ENCODE measurements around the gene CNPY1. TPM values are rescaled to one million over a fixed set of nuclear protein-coding genes. Genes with fewer than 3 reads are reported as not detected.

Gene CNPY1
- total RNA-seq, 1 experiment from 2014 or later = not detected

DNA sequence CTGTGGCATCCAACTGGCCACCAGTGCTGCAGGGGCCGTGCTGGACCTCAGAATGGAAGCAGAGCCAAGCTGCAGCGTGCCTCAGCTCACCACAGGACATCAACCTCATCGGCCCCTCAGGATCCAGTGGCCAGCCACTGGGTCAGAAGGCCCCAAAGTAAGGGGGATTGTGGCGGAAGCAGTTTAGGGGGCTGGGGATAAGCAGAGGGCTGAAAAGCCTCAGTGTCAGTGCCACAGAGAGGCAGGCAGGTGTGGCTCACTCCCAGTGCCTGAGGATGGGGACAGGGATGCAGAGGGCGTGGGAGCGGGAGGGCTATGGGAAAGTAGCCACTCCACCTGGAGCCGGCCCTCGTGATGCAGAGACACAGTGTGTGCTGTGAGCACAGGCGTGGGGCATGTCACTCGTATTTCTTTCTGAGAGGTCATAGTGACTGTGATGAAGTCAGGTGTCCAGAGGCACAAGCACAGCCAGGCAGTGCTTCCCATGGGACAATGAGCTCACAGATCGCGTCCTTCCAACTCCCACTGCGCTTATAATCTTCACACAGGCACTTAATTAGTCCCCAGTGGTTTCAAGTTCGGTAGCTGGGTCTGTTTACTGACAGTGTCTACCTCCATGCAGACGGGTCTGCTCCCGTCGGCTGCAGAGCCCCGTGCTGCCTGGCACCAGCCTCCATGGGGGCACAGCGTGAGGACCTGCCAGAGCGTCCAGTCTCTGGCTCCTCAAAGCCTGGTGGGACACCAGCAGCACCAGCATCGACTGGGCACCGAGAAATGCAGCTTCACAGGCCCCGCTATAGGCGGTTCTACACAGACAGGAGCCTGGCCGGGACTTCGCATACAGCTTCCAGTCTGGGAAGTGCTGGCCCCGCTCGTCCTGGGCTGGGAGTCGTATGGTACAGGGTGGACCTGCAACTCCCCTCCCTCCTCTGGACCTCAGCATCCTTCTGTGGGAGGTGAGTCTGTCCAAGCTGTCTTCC is 42.9 kb upstream of the CNPY1 start:
- no peaks in the 10 kb centered on the region for H3K9me3 ChIP-seq (ENCODE audit: insufficient read depth, low read depth)
- H3K79me2 ChIP-seq (ENCODE audit: low read depth) = no peaks in the 10 kb centered on the region
- H3F3A ChIP-seq (ENCODE audit: insufficient read depth, low read depth) = no peaks in the 10 kb centered on the region; the same call in 1 of the 2 replicates
- no peaks in the 10 kb centered on the region for H4K20me1 ChIP-seq (ENCODE audit: insufficient read depth)
- DNase-seq = no peak
- H3K4me2 ChIP-seq = no peak overlapping the region
- POLR2A ChIA-PET (ENCODE audit: unreplicated experiment) = no interaction called here
- no peaks in the 10 kb centered on the region for H3K36me3 ChIP-seq (ENCODE audit: low read depth)
- no peak overlapping the region for H3K4me3 ChIP-seq
- H2AFZ ChIP-seq = no peak overlapping the region
- TF ChIP-seq EZH2 (IDR thresholded peaks at IDR 0.05; ENCODE audit: low read depth) = no peak
- TF ChIP-seq, protein P1, sequence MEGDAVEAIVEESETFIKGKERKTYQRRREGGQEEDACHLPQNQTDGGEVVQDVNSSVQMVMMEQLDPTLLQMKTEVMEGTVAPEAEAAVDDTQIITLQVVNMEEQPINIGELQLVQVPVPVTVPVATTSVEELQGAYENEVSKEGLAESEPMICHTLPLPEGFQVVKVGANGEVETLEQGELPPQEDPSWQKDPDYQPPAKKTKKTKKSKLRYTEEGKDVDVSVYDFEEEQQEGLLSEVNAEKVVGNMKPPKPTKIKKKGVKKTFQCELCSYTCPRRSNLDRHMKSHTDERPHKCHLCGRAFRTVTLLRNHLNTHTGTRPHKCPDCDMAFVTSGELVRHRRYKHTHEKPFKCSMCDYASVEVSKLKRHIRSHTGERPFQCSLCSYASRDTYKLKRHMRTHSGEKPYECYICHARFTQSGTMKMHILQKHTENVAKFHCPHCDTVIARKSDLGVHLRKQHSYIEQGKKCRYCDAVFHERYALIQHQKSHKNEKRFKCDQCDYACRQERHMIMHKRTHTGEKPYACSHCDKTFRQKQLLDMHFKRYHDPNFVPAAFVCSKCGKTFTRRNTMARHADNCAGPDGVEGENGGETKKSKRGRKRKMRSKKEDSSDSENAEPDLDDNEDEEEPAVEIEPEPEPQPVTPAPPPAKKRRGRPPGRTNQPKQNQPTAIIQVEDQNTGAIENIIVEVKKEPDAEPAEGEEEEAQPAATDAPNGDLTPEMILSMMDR (conservative IDR thresholded peaks at IDR 0.05) = no peak
- H3K27ac ChIP-seq = no peak overlapping the region
- peaks cover 93% of the 10 kb centered on the region for H3K27me3 ChIP-seq (ENCODE audit: insufficient read depth, low read depth)
- intact Hi-C loops (cut with micrococcal nuclease; ENCODE audit: unreplicated experiment) = no loop called here
- CTCF ChIA-PET = no interaction called here
- H3K9me2 ChIP-seq (ENCODE audit: insufficient read depth) = no peaks in the 10 kb centered on the region
- no peaks in the 10 kb centered on the region for H3K4me1 ChIP-seq (replicated peaks; ENCODE audit: insufficient read depth)
- no TSS peak for BruUV-seq (replicated peaks)

DNA sequence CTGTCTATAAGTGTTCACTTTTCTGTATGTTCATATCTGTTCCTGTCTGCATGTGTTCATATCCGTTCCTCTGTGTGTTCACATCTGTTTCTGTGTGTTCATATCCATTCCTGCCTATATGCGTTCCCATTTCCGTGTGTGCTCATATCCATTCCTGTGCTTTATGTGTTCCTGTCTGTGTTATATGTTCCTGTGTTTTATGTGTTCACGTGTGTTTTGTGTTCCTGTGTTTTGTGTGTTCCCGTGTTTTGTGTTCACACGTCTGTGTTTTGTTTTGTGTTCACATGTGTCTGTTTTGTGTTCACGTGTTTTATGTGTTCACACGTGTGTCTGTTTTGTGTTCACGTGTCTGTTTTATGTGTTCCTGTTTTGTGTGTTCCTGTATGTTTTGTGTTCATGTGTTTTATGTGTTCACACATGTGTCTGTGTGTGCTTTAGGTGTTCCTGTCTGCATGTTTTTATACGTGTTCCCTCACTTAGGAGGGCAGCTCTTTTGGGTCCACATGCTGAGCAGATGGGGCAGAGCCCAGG is 42.2 kb upstream of the CNPY1 start:
- DNase-seq = no peak
- no peaks in the 10 kb centered on the region for H3K79me2 ChIP-seq (ENCODE audit: low read depth)
- intact Hi-C loops (cut with micrococcal nuclease; ENCODE audit: unreplicated experiment) = no loop called here
- no peak overlapping the region for H3K27ac ChIP-seq
- no TSS peak for BruUV-seq (replicated peaks)
- H3K27me3 ChIP-seq (ENCODE audit: insufficient read depth, low read depth) = peaks cover 94% of the 10 kb centered on the region
- no peak overlapping the region for H2AFZ ChIP-seq
- no peaks in the 10 kb centered on the region for H3K9me3 ChIP-seq (ENCODE audit: insufficient read depth, low read depth)
- no peak overlapping the region for H3K4me2 ChIP-seq
- no peaks in the 10 kb centered on the region; the same call in 1 of the 2 replicates for H3F3A ChIP-seq (ENCODE audit: insufficient read depth, low read depth)
- CTCF ChIA-PET = no interaction called here
- H4K20me1 ChIP-seq (ENCODE audit: insufficient read depth) = no peaks in the 10 kb centered on the region
- H3K4me3 ChIP-seq = no peak overlapping the region
- TF ChIP-seq, protein P1 (conservative IDR thresholded peaks at IDR 0.05) = no peak
- TF ChIP-seq EZH2 (IDR thresholded peaks at IDR 0.05; ENCODE audit: low read depth) = no peak
- no peaks in the 10 kb centered on the region for H3K4me1 ChIP-seq (replicated peaks; ENCODE audit: insufficient read depth)
- POLR2A ChIA-PET (ENCODE audit: unreplicated experiment) = no interaction called here
- H3K9me2 ChIP-seq (ENCODE audit: insufficient read depth) = no peaks in the 10 kb centered on the region
- no peaks in the 10 kb centered on the region for H3K36me3 ChIP-seq (ENCODE audit: low read depth)

DNA sequence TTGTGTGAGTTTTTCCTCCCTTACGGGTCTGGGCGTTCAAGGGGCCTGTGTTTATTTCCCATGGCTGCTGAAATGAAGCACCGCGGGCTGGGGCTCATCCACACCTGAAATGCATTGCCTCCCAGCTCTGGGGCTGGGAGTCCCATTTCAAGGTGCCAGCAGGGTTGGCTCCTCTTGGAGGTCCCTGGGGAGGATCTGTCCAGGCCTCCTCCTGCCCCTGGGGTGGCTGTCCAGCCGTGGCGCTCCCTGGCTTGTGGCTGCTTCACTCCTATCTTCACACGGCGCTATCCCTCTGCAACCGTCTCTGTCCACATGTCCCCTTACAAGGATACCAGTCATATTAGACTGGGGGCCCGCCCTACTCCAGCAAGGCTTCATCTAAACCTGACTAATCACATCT is 41.1 kb upstream of the CNPY1 start:
- H3K36me3 ChIP-seq (ENCODE audit: low read depth) = no peaks in the 10 kb centered on the region
- H3K79me2 ChIP-seq (ENCODE audit: low read depth) = no peaks in the 10 kb centered on the region
- no peaks in the 10 kb centered on the region for H3K9me3 ChIP-seq (ENCODE audit: insufficient read depth, low read depth)
- intact Hi-C loops (cut with micrococcal nuclease; ENCODE audit: unreplicated experiment) = no loop called here
- no peaks in the 10 kb centered on the region; the same call in 1 of the 2 replicates for H3F3A ChIP-seq (ENCODE audit: insufficient read depth, low read depth)
- no peak overlapping the region for H2AFZ ChIP-seq
- ChIA-PET POLR2A (ENCODE audit: unreplicated experiment) (no interaction called here), CTCF (no interaction called here)
- no peaks in the 10 kb centered on the region for H3K4me1 ChIP-seq (replicated peaks; ENCODE audit: insufficient read depth)
- DNase-seq = no peak
- no TSS peak for BruUV-seq (replicated peaks)
- H3K27me3 ChIP-seq (ENCODE audit: insufficient read depth, low read depth) = peaks cover 98% of the 10 kb centered on the region
- H4K20me1 ChIP-seq (ENCODE audit: insufficient read depth) = no peaks in the 10 kb centered on the region
- TF ChIP-seq, protein P1 (conservative IDR thresholded peaks at IDR 0.05) = no peak
- no peak overlapping the region for H3K4me2 ChIP-seq
- H3K9me2 ChIP-seq (ENCODE audit: insufficient read depth) = no peaks in the 10 kb centered on the region
- no peak overlapping the region for H3K27ac ChIP-seq
- H3K4me3 ChIP-seq = no peak overlapping the region
